ENCODE measurements around the gene SERPINB6.

GRCh38 chr6:2947445-2947844 lies 23.9 kb downstream of the SERPINB6 start:
- no peak for TF ChIP-seq POLR2A (IDR thresholded peaks at IDR 0.05; ENCODE audit: low read depth, low read length)
- TF ChIP-seq POLR2AphosphoS5 (IDR thresholded peaks at IDR 0.05; ENCODE audit: low read depth, low read length): no peak
